ENCODE results near the gene LCLAT1.

LCLAT1 gene

GRCh38 chr2:30584116-30584515 lies 137.1 kb downstream of the LCLAT1 start (continued):
- TF ChIP-seq ZNF311 (tag by site-specific recombination; IDR thresholded peaks at IDR 0.05; ENCODE audit: borderline replicate concordance), result no peak

- Histone ChIP-seq H3K9me3 (ENCODE audit: control insufficient read depth, insufficient read depth, low read depth, low read length) (no peaks in the 10 kb centered on the region), H3K36me3 (ENCODE audit: control insufficient read depth in 2 of 2, insufficient read depth in 1 of 2, low read length in 2 of 2) (no peaks in the 10 kb centered on the region), H3K4me3 (ENCODE audit: low read depth, low read length) (no peak overlapping the region), H3K4me1 (ENCODE audit: control insufficient read depth, insufficient read depth, low read length) (no peaks in the 10 kb centered on the region), H3K27ac (ENCODE audit: extremely low read depth, low read depth, low read length) (no peak overlapping the region)
- ChIA-PET CTCF (no interaction called here), POLR2A (no interaction called here)
- TF ChIP-seq ZNF785 (tag by site-specific recombination; IDR thresholded peaks at IDR 0.05) (no peak), TRIM28 (IDR thresholded peaks at IDR 0.05; ENCODE audit: borderline replicate concordance, low read length) (no peak), ZXDB (tag by site-specific recombination; IDR thresholded peaks at IDR 0.05) (no peak), ZNF707 (tag by site-specific recombination; IDR thresholded peaks at IDR 0.05) (no peak), MZF1 (tag by site-specific recombination; IDR thresholded peaks at IDR 0.05; ENCODE audit: borderline replicate concordance) (no peak), ZNF19 (tag by site-specific recombination; IDR thresholded peaks at IDR 0.05; ENCODE audit: low read depth) (no peak), ZNF791 (tag by site-specific recombination; IDR thresholded peaks at IDR 0.05) (no peak), ZNF155 (tag by site-specific recombination; IDR thresholded peaks at IDR 0.05) (no peak), ZNF24 (tag by site-specific recombination; IDR thresholded peaks at IDR 0.05) (no peak), ZNF639 (tag by site-specific recombination; IDR thresholded peaks at IDR 0.05) (no peak), ZFP69B (tag by site-specific recombination; IDR thresholded peaks at IDR 0.05) (no peak), YY2 (tag by site-specific recombination; IDR thresholded peaks at IDR 0.05) (no peak), ZEB2 (tag by site-specific recombination; IDR thresholded peaks at IDR 0.05) (no peak)
Observed at GRCh38 chr2:30588994-30589393, 141.9 kb downstream of the LCLAT1 start.

- Histone ChIP-seq H3K9me3 (ENCODE audit: control insufficient read depth, insufficient read depth, low read depth, low read length) (no peaks in the 10 kb centered on the region), H3K27ac (ENCODE audit: extremely low read depth, low read depth, low read length) (no peak overlapping the region), H3K4me3 (ENCODE audit: low read depth, low read length) (no peak overlapping the region), H3K4me1 (ENCODE audit: control insufficient read depth, insufficient read depth, low read length) (no peaks in the 10 kb centered on the region), H3K36me3 (ENCODE audit: control insufficient read depth in 2 of 2, insufficient read depth in 1 of 2, low read length in 2 of 2) (no peaks in the 10 kb centered on the region)
- TF ChIP-seq ZNF274 (IDR thresholded peaks at IDR 0.05; ENCODE audit: low read length) (no peak), ZNF274 (tag by site-specific recombination; IDR thresholded peaks at IDR 0.05; ENCODE audit: borderline replicate concordance) (no peak)
- ChIA-PET POLR2A (interaction anchor here (0.6 kb wide), 1 partner anchor 1623 kb away, joined by 6 read pairs; no protein-coding TSS in a partner anchor), CTCF (interaction anchor here (0.7 kb wide), 2 partner anchors 272 to 382 kb away, joined by 3 read pairs; no protein-coding TSS in a partner anchor)
Observed at GRCh38 chr2:30590407-30590806, 143.4 kb downstream of the LCLAT1 start.

GRCh38 chr2:30591186-30591585 lies 144.1 kb downstream of the LCLAT1 start:
- H3K27ac ChIP-seq (ENCODE audit: extremely low read depth, low read depth, low read length), result no peak overlapping the region
- ChIA-PET CTCF (interaction anchor here (0.6 to 0.7 kb wide), 2 partner anchors 383 to 421 kb away, joined by 3 read pairs; no protein-coding TSS in a partner anchor), POLR2A (no interaction called here)
- H3K4me1 ChIP-seq (ENCODE audit: control insufficient read depth, insufficient read depth, low read length), result no peaks in the 10 kb centered on the region
- H3K36me3 ChIP-seq (ENCODE audit: control insufficient read depth in 2 of 2, insufficient read depth in 1 of 2, low read length in 2 of 2), result no peaks in the 10 kb centered on the region
- no peak overlapping the region for H3K4me3 ChIP-seq (ENCODE audit: low read depth, low read length)
- H3K9me3 ChIP-seq (ENCODE audit: control insufficient read depth, insufficient read depth, low read depth, low read length), result no peaks in the 10 kb centered on the region
- TF ChIP-seq KLF17 (tag by site-specific recombination; IDR thresholded peaks at IDR 0.05) (no peak), ZNF19 (tag by site-specific recombination; IDR thresholded peaks at IDR 0.05; ENCODE audit: low read depth) (no peak), ZSCAN18 (tag by site-specific recombination; IDR thresholded peaks at IDR 0.05) (no peak), OSR2 (tag by site-specific recombination; IDR thresholded peaks at IDR 0.05) (no peak), ZNF670 (tag by site-specific recombination; IDR thresholded peaks at IDR 0.05; ENCODE audit: low read depth) (no peak), ZNF341 (tag by site-specific recombination; IDR thresholded peaks at IDR 0.05; ENCODE audit: low read depth) (no peak), ZSCAN4 (tag by site-specific recombination; IDR thresholded peaks at IDR 0.05) (no peak), ZNF157 (tag by site-specific recombination; IDR thresholded peaks at IDR 0.05) (no peak), BCL11B (tag by site-specific recombination; IDR thresholded peaks at IDR 0.05; ENCODE audit: low read depth) (no peak), ZNF48 (tag by site-specific recombination; IDR thresholded peaks at IDR 0.05) (no peak), ZNF37A (tag by site-specific recombination; IDR thresholded peaks at IDR 0.05) (no peak), ZBTB1 (tag by site-specific recombination; IDR thresholded peaks at IDR 0.05) (no peak), SP7 (tag by site-specific recombination; IDR thresholded peaks at IDR 0.05) (no peak), ZNF175 (tag by site-specific recombination; IDR thresholded peaks at IDR 0.05) (no peak)

Data from HEK293 (cell line).